ENCODE measurements around the gene MIOX. TPM values are rescaled to one million over a fixed set of nuclear protein-coding genes. Genes with fewer than 3 reads are reported as not detected.

The MIOX gene
- total and polyA plus RNA-seq, 2 of the 13 experiments (the other 11 are each of a cell fraction or from before 2014, with no cell fraction given), result 1.5 to 2.9 TPM

GRCh38 chr22:50529897-50530579, 43.4 kb downstream of the MIOX start, which contains the start of gene TYMP (continued):
- TF ChIP-seq NFAT5 (CRISPR knock-in tag; IDR thresholded peaks at IDR 0.05) (peak; percentile 55; the same call in 1 of the 2 replicates), ZNF207 (IDR thresholded peaks at IDR 0.05; ENCODE audit: borderline replicate concordance) (no peak), ZNF639 (CRISPR knock-in tag; conservative IDR thresholded peaks at IDR 0.05) (peak; percentile 60; the same call in 1 of the 2 replicates), RBAK (CRISPR knock-in tag; IDR thresholded peaks at IDR 0.05) (no peak), FOXP4 (CRISPR knock-in tag; IDR thresholded peaks at IDR 0.05) (0 out of 2 replicates have a peak, but pooled peaks have one; percentile 39), TFE3 (CRISPR knock-in tag; IDR thresholded peaks at IDR 0.05) (0 out of 2 replicates have a peak, but pooled peaks have one; percentile 43), ZNF205 (CRISPR knock-in tag; IDR thresholded peaks at IDR 0.05) (0 out of 2 replicates have a peak, but pooled peaks have one; percentile 44), ZNF326 (CRISPR knock-in tag; IDR thresholded peaks at IDR 0.05; ENCODE audit: borderline replicate concordance) (no peak; the same call in 1 of the 2 replicates), GFI1 (CRISPR knock-in tag; IDR thresholded peaks at IDR 0.05; ENCODE audit: borderline replicate concordance) (peak; percentile 46; the same call in 1 of the 2 replicates), NFE2L2 (IDR thresholded peaks at IDR 0.05; ENCODE audit: low read length) (no peak), PBX3 (CRISPR knock-in tag; IDR thresholded peaks at IDR 0.05; ENCODE audit: borderline replicate concordance) (peak; percentile 66; the same call in 1 of the 2 replicates), ZNF232 (CRISPR knock-in tag; IDR thresholded peaks at IDR 0.05; ENCODE audit: borderline replicate concordance) (no peak), ZNF124 (CRISPR knock-in tag; IDR thresholded peaks at IDR 0.05) (no peak), FIP1L1 (IDR thresholded peaks at IDR 0.05; ENCODE audit: borderline replicate concordance, insufficient read depth, low read depth, low read length) (peak; percentile 21; the same call in 1 of the 2 replicates), KDM1A (CRISPR knock-in tag; IDR thresholded peaks at IDR 0.05) (no peak)
